A549 (cell line): ENCODE results near the gene KLHL24. TPM values are rescaled to one million over a fixed set of nuclear protein-coding genes. Genes with fewer than 3 reads are reported as not detected.
"Not testable (repeated sequence)": the region's sequence is repeated elsewhere in the genome, so short reads cannot be mapped to it uniquely, and the experiment has no call there.

ENCODE experiments used
- ATAC-seq, 2 experiments: fragments of 200-7000 bp in 1 of 2; fragments of >200 bp in 1 of 2; cut with Nextera tagmentation in 1 of 2; cut with Tn5 transposase in 1 of 2; 3 replicates each; pipeline versions ENCODE4 v1.8.0 to v1.9.1; 2018 to 2020; ENCODE audit warnings: mild to moderate bottlenecking in 1 of 2, moderate library complexity in 1 of 2
- CTCF ChIA-PET: fragments of 300-600 bp; sonication (Branson Sonifier 250); formaldehyde crosslinking; extraction: SDS; loops from one replicate; lab custom pipeline; 2021; ENCODE audit warnings: antibody characterized with exemption, inconsistent platforms; lab: Yijun Ruan, JAX
- POLR2A ChIA-PET: fragments of 350-600 bp; formaldehyde crosslinking; extraction: SDS; loops from one replicate; lab custom pipeline; 2021; ENCODE audit warnings: antibody characterized with exemption, inconsistent platforms; lab: Yijun Ruan, JAX
- DNase-seq, 2 experiments: peaks; one replicate each; pipeline versions ENCODE4 v3.0.0 to v3.0.0-alpha.2; 2011 to 2016; ENCODE audit warnings: low read depth in 1 of 2, low spot score in 1 of 2
- FAIRE-seq: peaks from 2 replicates; lab custom pipeline; 2011; peaks lifted over from hg19 to GRCh38; lab: Jason Lieb, UNC
- H3K27ac ChIP-seq, 2 experiments: fragments of >200 bp; sonication (Bioruptor Twin); formaldehyde crosslinking; 3 replicates each; pipeline ENCODE4 v1.5.1; 2016 to 2017
- H3K4me1 ChIP-seq: fragments of >200 bp; sonication (Bioruptor Twin); formaldehyde crosslinking; 3 replicates; pipeline ENCODE4 v1.6.1; 2016
- H3K4me2 ChIP-seq: fragments of >200 bp; sonication (Bioruptor Twin); formaldehyde crosslinking; 3 replicates; pipeline ENCODE4 v1.6.1; 2016
- H3K4me3 ChIP-seq: fragments of >200 bp; sonication (Bioruptor Twin); formaldehyde crosslinking; 3 replicates; pipeline ENCODE4 v1.5.1; 2016
- H3K9me3 ChIP-seq: fragments of >200 bp; sonication (Bioruptor Twin); formaldehyde crosslinking; 3 replicates; pipeline ENCODE4 v1.6.1; 2016
- BHLHE40 ChIP-seq: IDR thresholded peaks from 2 replicates; pipeline ENCODE4 v1.6.1; 2012; ENCODE audit warnings: low read depth, low read length, inconsistent platforms
- CBX8 ChIP-seq: fragments of 200-600 bp; sonication (generic); IDR thresholded peaks from 2 replicates; pipeline ENCODE4 v1.6.1; 2016
- EP300 ChIP-seq, 2 experiments: fragments of >200 bp; sonication (Bioruptor Twin); formaldehyde crosslinking; IDR thresholded peaks; 2 replicates in 1 of 2; 3 replicates in 1 of 2; pipeline ENCODE4 v1.6.1; 2016 to 2017
- GATA3 ChIP-seq: IDR thresholded peaks from 2 replicates; pipeline ENCODE4 v1.6.1; 2012; ENCODE audit warnings: borderline replicate concordance
- HES2 ChIP-seq: fragments of >200 bp; sonication (Bioruptor Twin); formaldehyde crosslinking; IDR thresholded peaks from 2 replicates; pipeline ENCODE4 v1.6.1; 2016
- HEYL ChIP-seq: fragments of 250-450 bp; sonication (Bioruptor Pico); IDR thresholded peaks from 2 replicates; pipeline ENCODE4 v1.8.0; 2021; ENCODE audit warnings: mild to moderate bottlenecking, moderate library complexity
- HMGXB4 ChIP-seq: fragments of 250-450 bp; sonication (Bioruptor Pico); IDR thresholded peaks from 2 replicates; pipeline ENCODE4 v1.5.0; 2021; ENCODE audit warnings: mild to moderate bottlenecking, moderate library complexity, borderline replicate concordance
- JUN ChIP-seq, 2 experiments: fragments of >200 bp; sonication (Bioruptor Twin); formaldehyde crosslinking; IDR thresholded peaks; 2 replicates in 1 of 2; 3 replicates in 1 of 2; pipeline ENCODE4 v1.6.1; 2016 to 2017
- JUNB ChIP-seq: fragments of >200 bp; sonication (Bioruptor Twin); formaldehyde crosslinking; IDR thresholded peaks from 2 replicates; pipeline ENCODE4 v1.6.1; 2016
- KDM1A ChIP-seq: fragments of 200-600 bp; sonication (generic); IDR thresholded peaks from 2 replicates; pipeline ENCODE4 v1.6.1; 2016; ENCODE audit warnings: low read depth, mild to moderate bottlenecking
- MAFK ChIP-seq: fragments of 450-650 bp; IDR thresholded peaks from 2 replicates; pipeline ENCODE4 v1.6.1; 2014; ENCODE audit not compliant: partially characterized antibody
- MAX ChIP-seq: IDR thresholded peaks from 2 replicates; pipeline ENCODE4 v1.6.1; 2012
- POLR2A ChIP-seq: IDR thresholded peaks from 2 replicates; pipeline ENCODE4 v1.6.1; 2012; ENCODE audit warnings: mild to moderate bottlenecking, low read length
- RAD21 ChIP-seq, 2 experiments: fragments of >200 bp in 1 of 2; sonication (Bioruptor Twin) in 1 of 2; formaldehyde crosslinking in 1 of 2; IDR thresholded peaks in 1 of 2; conservative IDR thresholded peaks in 1 of 2; 2 replicates in 1 of 2; 3 replicates in 1 of 2; pipeline ENCODE4 v1.6.1; 2012 to 2018; ENCODE audit warnings: inconsistent platforms in 1 of 2
- RCOR1 ChIP-seq: fragments of 150-350 bp; IDR thresholded peaks from 2 replicates; pipeline ENCODE4 v1.6.1; 2014; ENCODE audit warnings: antibody characterized with exemption, low read length, low read depth
- RNF2 ChIP-seq: fragments of 200-600 bp; sonication (generic); IDR thresholded peaks from 2 replicates; pipeline ENCODE4 v1.6.1; 2016; ENCODE audit warnings: low read depth, mild to moderate bottlenecking, antibody characterized with exemption, moderate library complexity, borderline replicate concordance
- SMC3 ChIP-seq: fragments of >200 bp; sonication (Bioruptor Twin); formaldehyde crosslinking; IDR thresholded peaks from 3 replicates; pipeline ENCODE4 v1.6.1; 2018; ENCODE audit warnings: inconsistent platforms
- TP53 ChIP-seq: fragments of 250-450 bp; sonication (Bioruptor Pico); IDR thresholded peaks from 2 replicates; pipeline ENCODE4 v1.5.0; 2021; ENCODE audit warnings: mild to moderate bottlenecking, moderate library complexity
- ZC3H11A ChIP-seq: fragments of 450-650 bp; IDR thresholded peaks from 2 replicates; pipeline ENCODE4 v1.6.1; 2014; ENCODE audit warnings: antibody characterized with exemption, mild to moderate bottlenecking
- WGBS: methylation state at CpG from one replicate; pipeline ENCODE4 v1.1.6; 2017; ENCODE audit errors: missing lambda C conversion rate; 5-methylcytosine and 5-hydroxymethylcytosine counted together
- polyA plus RNA-seq, 4 experiments: library from polyadenylated mRNA; depleted of rRNA in 3 of 4; stranded (reverse); fragments of >200 nt; fragmentation: RNase III in 1 of 4; extraction: RNeasy Plus Mini Kit Qiagen cat#74134 plus additional on column Dnase treatment in 1 of 4; gene quantifications; 2 replicates in 3 of 4; 3 replicates in 1 of 4; pipeline ENCODE4 v1.2.3, GENCODE V29; 2011 to 2017

The KLHL24 gene
- polyA plus RNA-seq, 2 of the 4 experiments (the other 2 are of a cell fraction) = 4.0 to 11.9 TPM

GRCh38 chr3:183637106-183637486 is 1.7 kb downstream of the KLHL24 start:
- TF ChIP-seq HMGXB4 (CRISPR knock-in tag) (no peak), RCOR1 (no peak), KDM1A (no peak), JUNB (no peak), ZC3H11A (no peak), RNF2 (no peak), GATA3 (no peak), HES2 (no peak), MAX (no peak), BHLHE40 (no peak), TP53 (CRISPR knock-in tag) (no peak), HEYL (CRISPR knock-in tag) (no peak), POLR2A (no peak), SMC3 (no peak), CBX8 (no peak), JUN (IDR thresholded peaks at IDR 0.05) (no peak), EP300 (IDR thresholded peaks at IDR 0.05) (no peak)
- Histone ChIP-seq H3K27ac (peak overlapping the region; percentile 80 to 89), H3K9me3 (no peaks in the 10 kb centered on the region), H3K4me3 (peak overlapping the region; percentile 91), H3K4me2 (peak overlapping the region; percentile 75), H3K4me1 (peaks cover 4% of the 10 kb centered on the region; the same call in 1 of the 3 replicates)
- 51% methylated on average over 6 of the region's 6 CpGs for whole genome bisulfite sequencing
- CTCF ChIA-PET = interaction anchor here (1.0 kb wide), 1 partner anchor 135 kb away, joined by 3 read pairs; no protein-coding TSS in a partner anchor
- POLR2A ChIA-PET = interaction anchor here (0.5 to 3.0 kb wide), 5 partner anchors 9 to 130 kb away, joined by 3 to 17 read pairs (median 4); partner anchors contain the start of gene YEATS2
- FAIRE-seq (no peak), ATAC-seq (no peak), DNase-seq (no peak)

- H3K4me2 ChIP-seq = peak overlapping the region; percentile 75
- ChIA-PET CTCF (interaction anchor here (1.0 kb wide), 1 partner anchor 135 kb away, joined by 3 read pairs; no protein-coding TSS in a partner anchor), POLR2A (interaction anchor here (1.1 kb wide), 1 partner anchor 29 kb away, joined by 3 read pairs; no protein-coding TSS in a partner anchor)
- H3K4me3 ChIP-seq, H3K9me3 ChIP-seq, FAIRE-seq, DNase-seq, H3K27ac ChIP-seq, H3K4me1 ChIP-seq, ATAC-seq: not testable (repeated sequence)
- 95% methylated on average over 12 of the region's 14 CpGs for WGBS
These were observed 2.2 kb downstream of the KLHL24 start for GRCh38 chr3:183637633-183638032.

GRCh38 chr3:183638101-183638852 is 2.9 kb downstream of the KLHL24 start:
- ATAC-seq = no peak
- Histone ChIP-seq H3K4me2 (no peak overlapping the region), H3K27ac (no peak overlapping the region), H3K4me1 (peaks cover 4% of the 10 kb centered on the region; the same call in 1 of the 3 replicates), H3K9me3 (no peaks in the 10 kb centered on the region), H3K4me3 (no peak overlapping the region)
- TF ChIP-seq RCOR1 (no peak), RAD21 (conservative IDR thresholded peaks at IDR 0.05 in 1 of 2, IDR thresholded peaks at IDR 0.05 in 1 of 2) (no peak), MAFK (peak; percentile 37)
- CTCF ChIA-PET = no interaction called here
- WGBS = 76% methylated on average over 6 of the region's 6 CpGs
- DNase-seq = no peak
- FAIRE-seq = no peak
- POLR2A ChIA-PET = no interaction called here

GRCh38 chr3:183640635-183641034 is 5.2 kb downstream of the KLHL24 start:
- POLR2A ChIA-PET, H3K4me1 ChIP-seq, H3K9me3 ChIP-seq, H3K4me3 ChIP-seq, H3K4me2 ChIP-seq, ATAC-seq, FAIRE-seq, CTCF ChIA-PET, DNase-seq, H3K27ac ChIP-seq: not testable (repeated sequence)
- WGBS = 85% methylated on average over 11 of the region's 11 CpGs
